SK-N-SH treated with all-trans-retinoic acid at 6 μM for 48 hours (cell line): Measurements from ENCODE around the gene SLC25A3.
A peak's percentile ranks its signal among the peaks of the same experiment; 100 is the strongest.

Source experiments
- ATAC-seq: fragments of 200-7000 bp; cut with Tn5 transposase; 3 replicates; pipeline ENCODE4 v1.9.1; 2020; ENCODE audit warnings: mild to moderate bottlenecking, moderate library complexity
- ARNTL ChIP-seq: fragments of 450-650 bp; formaldehyde crosslinking; IDR thresholded peaks from 2 replicates; pipeline ENCODE4 v1.5.0; 2020; ENCODE audit warnings: low read depth, mild to moderate bottlenecking, moderate library complexity, borderline replicate concordance
- GLIS3 ChIP-seq: fragments of 250-450 bp; sonication (Bioruptor Pico); IDR thresholded peaks from 2 replicates; pipeline ENCODE4 v1.5.0; 2020; ENCODE audit warnings: mild to moderate bottlenecking, moderate library complexity
- ISL1 ChIP-seq: fragments of 250-450 bp; sonication (Bioruptor Pico); IDR thresholded peaks from 2 replicates; pipeline ENCODE4 v2.1.2; 2022; ENCODE audit warnings: mild to moderate bottlenecking, moderate library complexity
- PPARA ChIP-seq: fragments of 250-450 bp; sonication (Bioruptor Pico); IDR thresholded peaks from 2 replicates; pipeline ENCODE4 v1.5.0; 2020; ENCODE audit warnings: mild to moderate bottlenecking, borderline replicate concordance
- SNAI2 ChIP-seq: fragments of 250-450 bp; sonication (Bioruptor Pico); IDR thresholded peaks from 2 replicates; pipeline ENCODE4 v1.5.0; 2020; ENCODE audit warnings: mild to moderate bottlenecking, moderate library complexity
- TCF4 ChIP-seq: fragments of 250-450 bp; sonication (Bioruptor Pico); IDR thresholded peaks from 2 replicates; pipeline ENCODE4 v1.8.0; 2021; ENCODE audit warnings: mild to moderate bottlenecking, moderate library complexity, borderline replicate concordance
- TOX ChIP-seq: fragments of 250-450 bp; sonication (Bioruptor Pico); IDR thresholded peaks from 2 replicates; pipeline ENCODE4 v1.8.0; 2021; ENCODE audit warnings: mild to moderate bottlenecking, moderate library complexity, borderline replicate concordance
- ZC3H10 ChIP-seq: fragments of 250-450 bp; sonication (Bioruptor Pico); IDR thresholded peaks from 2 replicates; pipeline ENCODE4 v1.5.1; 2021; ENCODE audit warnings: mild to moderate bottlenecking, moderate library complexity
- ZFP3 ChIP-seq: fragments of 250-450 bp; sonication (Bioruptor Pico); IDR thresholded peaks from 2 replicates; pipeline ENCODE4 v1.5.0; 2020; ENCODE audit warnings: mild to moderate bottlenecking, moderate library complexity
- ZFP30 ChIP-seq: fragments of 450-650 bp; formaldehyde crosslinking; IDR thresholded peaks from 2 replicates; pipeline ENCODE4 v1.5.0; 2022; ENCODE audit warnings: mild to moderate bottlenecking, moderate library complexity
- ZNF565 ChIP-seq: fragments of 450-650 bp; formaldehyde crosslinking; conservative IDR thresholded peaks from 2 replicates; pipeline ENCODE4 v1.5.0; 2020; ENCODE audit warnings: low read depth, mild to moderate bottlenecking, moderate library complexity
- ZNF8 ChIP-seq: fragments of 450-650 bp; formaldehyde crosslinking; IDR thresholded peaks from 2 replicates; pipeline ENCODE4 v1.5.0; 2020; ENCODE audit warnings: mild to moderate bottlenecking, moderate library complexity
- TF ChIP-seq, protein P1 (sequence below): fragments of 250-450 bp; sonication (Bioruptor Pico); IDR thresholded peaks from 2 replicates; pipeline ENCODE4 v1.8.0; 2020; ENCODE audit warnings: mild to moderate bottlenecking, moderate library complexity, borderline replicate concordance
- TF ChIP-seq, protein P2 (sequence below): fragments of 250-450 bp; sonication (Bioruptor Pico); IDR thresholded peaks from 2 replicates; pipeline ENCODE4 v1.5.0; 2020; ENCODE audit warnings: mild to moderate bottlenecking, moderate library complexity
- TF ChIP-seq, protein P3 (sequence below): fragments of 250-450 bp; sonication (Bioruptor Pico); IDR thresholded peaks from 2 replicates; pipeline ENCODE4 v1.5.1; 2021; ENCODE audit warnings: mild to moderate bottlenecking, moderate library complexity
- TF ChIP-seq, protein P4 (sequence below): fragments of 250-450 bp; sonication (Bioruptor Pico); IDR thresholded peaks from 2 replicates; pipeline ENCODE4 v1.5.1; 2020; ENCODE audit warnings: low read depth, mild to moderate bottlenecking, moderate library complexity
- TF ChIP-seq, protein P5 (sequence below): fragments of 250-450 bp; sonication (Bioruptor Pico); IDR thresholded peaks from 2 replicates; pipeline ENCODE4 v1.8.0; 2021; ENCODE audit warnings: low read depth, mild to moderate bottlenecking, moderate library complexity, borderline replicate concordance

The SLC25A3 gene

DNA sequence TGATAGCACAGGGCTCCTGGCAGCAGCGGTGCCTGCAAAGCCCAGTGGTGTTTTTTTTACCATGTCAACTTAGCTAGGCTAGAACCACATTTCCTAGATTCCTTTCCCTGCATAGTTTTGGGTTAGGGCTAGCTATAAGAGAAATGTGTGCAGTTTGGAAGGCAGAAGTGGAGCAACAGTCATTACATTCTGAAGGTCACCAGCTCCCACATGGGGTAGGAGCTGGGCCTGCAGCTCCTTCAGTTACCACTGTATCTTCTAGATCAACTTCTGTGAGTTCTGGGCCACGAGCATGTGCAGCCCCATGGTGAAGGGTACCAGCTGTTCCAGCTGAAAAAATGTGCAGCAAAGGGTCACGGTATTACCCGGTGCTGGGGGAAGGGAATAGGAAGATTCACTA, 2.3 kb upstream of the SLC25A3 start:
- ATAC-seq: no peak
- TF ChIP-seq ZNF8 (CRISPR knock-in tag) (no peak), ZFP3 (CRISPR knock-in tag) (no peak), ISL1 (CRISPR knock-in tag) (no peak), ZNF565 (CRISPR knock-in tag) (no peak), GLIS3 (CRISPR knock-in tag) (no peak), ZFP30 (CRISPR knock-in tag) (no peak)
- TF ChIP-seq, protein P1, sequence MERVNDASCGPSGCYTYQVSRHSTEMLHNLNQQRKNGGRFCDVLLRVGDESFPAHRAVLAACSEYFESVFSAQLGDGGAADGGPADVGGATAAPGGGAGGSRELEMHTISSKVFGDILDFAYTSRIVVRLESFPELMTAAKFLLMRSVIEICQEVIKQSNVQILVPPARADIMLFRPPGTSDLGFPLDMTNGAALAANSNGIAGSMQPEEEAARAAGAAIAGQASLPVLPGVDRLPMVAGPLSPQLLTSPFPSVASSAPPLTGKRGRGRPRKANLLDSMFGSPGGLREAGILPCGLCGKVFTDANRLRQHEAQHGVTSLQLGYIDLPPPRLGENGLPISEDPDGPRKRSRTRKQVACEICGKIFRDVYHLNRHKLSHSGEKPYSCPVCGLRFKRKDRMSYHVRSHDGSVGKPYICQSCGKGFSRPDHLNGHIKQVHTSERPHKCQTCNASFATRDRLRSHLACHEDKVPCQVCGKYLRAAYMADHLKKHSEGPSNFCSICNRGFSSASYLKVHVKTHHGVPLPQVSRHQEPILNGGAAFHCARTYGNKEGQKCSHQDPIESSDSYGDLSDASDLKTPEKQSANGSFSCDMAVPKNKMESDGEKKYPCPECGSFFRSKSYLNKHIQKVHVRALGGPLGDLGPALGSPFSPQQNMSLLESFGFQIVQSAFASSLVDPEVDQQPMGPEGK (CRISPR knock-in tag): no peak
- TF ChIP-seq, protein P2, sequence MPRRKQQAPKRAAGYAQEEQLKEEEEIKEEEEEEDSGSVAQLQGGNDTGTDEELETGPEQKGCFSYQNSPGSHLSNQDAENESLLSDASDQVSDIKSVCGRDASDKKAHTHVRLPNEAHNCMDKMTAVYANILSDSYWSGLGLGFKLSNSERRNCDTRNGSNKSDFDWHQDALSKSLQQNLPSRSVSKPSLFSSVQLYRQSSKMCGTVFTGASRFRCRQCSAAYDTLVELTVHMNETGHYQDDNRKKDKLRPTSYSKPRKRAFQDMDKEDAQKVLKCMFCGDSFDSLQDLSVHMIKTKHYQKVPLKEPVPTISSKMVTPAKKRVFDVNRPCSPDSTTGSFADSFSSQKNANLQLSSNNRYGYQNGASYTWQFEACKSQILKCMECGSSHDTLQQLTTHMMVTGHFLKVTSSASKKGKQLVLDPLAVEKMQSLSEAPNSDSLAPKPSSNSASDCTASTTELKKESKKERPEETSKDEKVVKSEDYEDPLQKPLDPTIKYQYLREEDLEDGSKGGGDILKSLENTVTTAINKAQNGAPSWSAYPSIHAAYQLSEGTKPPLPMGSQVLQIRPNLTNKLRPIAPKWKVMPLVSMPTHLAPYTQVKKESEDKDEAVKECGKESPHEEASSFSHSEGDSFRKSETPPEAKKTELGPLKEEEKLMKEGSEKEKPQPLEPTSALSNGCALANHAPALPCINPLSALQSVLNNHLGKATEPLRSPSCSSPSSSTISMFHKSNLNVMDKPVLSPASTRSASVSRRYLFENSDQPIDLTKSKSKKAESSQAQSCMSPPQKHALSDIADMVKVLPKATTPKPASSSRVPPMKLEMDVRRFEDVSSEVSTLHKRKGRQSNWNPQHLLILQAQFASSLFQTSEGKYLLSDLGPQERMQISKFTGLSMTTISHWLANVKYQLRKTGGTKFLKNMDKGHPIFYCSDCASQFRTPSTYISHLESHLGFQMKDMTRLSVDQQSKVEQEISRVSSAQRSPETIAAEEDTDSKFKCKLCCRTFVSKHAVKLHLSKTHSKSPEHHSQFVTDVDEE (CRISPR knock-in tag): no peak

DNA sequence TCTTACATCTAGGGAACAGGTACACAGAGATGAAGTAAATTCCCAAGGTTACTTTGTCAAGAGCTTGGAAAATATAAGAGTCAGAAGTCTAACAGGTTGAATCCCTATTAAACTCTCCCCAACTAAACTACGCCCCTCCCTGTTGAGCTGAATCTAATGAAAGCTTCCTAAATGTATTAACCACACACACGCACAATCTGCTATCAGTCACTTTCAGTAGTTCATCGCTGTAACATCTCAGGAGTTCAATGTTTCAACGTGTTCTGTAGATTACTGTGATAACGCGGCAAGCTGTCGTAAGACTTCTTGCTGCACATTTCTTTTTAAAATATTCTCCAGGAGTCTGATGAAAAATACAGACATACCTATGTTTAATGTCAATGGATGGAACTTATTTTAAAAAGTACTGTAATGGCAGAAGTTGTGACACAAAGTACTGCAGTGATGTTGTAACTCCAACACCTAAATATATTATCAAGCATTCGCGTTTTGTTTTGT, 612 bp upstream of the SLC25A3 start:
- TF ChIP-seq GLIS3 (CRISPR knock-in tag) (no peak), TOX (CRISPR knock-in tag) (no peak), ZFP3 (CRISPR knock-in tag) (no peak), ZC3H10 (CRISPR knock-in tag) (no peak), ISL1 (CRISPR knock-in tag) (no peak), TCF4 (CRISPR knock-in tag) (no peak)
- peak; percentile 8 for ATAC-seq

DNA sequence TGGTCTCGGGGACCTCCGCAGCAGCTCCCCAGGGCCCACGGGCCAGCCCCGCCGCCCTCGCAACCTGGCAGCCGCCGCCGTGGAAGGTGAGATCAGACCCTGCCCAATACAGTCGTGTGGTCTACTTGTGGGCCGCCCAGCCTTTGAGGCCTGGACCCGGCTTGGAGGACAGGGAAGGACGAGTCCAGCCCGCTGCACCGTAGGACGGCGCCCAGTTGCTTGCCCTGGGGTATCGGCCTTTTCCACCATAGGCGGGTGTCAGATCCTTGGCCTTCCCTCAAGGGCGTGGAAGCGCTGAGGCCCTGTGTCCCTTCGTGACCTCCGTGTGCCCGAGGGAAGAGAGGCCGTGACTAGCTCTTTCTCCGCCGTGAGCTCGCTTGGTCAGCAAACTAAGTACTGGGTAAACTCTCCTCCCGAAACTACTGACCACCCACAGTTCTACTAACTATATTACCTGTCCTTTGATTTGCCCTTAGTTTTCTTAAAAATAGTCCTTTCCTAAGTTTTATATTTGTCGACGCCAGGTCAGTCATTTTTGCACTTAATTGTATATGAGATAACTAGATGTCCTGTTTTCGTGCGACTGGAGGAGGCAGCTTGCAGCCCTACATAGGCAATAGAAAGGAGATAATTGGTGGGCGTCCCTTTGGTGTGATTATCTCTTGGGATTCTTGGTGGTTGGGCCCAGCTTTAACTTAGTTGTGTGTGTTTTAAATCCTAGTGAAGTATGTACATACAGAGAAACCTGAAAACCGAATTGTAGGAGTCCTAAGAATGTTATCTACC, 757 bp downstream of the SLC25A3 start:
- peak; percentile 21 for ATAC-seq
- TF ChIP-seq GLIS3 (CRISPR knock-in tag) (no peak), ARNTL (no peak), PPARA (CRISPR knock-in tag) (no peak), ZFP3 (CRISPR knock-in tag) (no peak), ZNF8 (CRISPR knock-in tag) (no peak), ZFP30 (CRISPR knock-in tag) (no peak), ZNF565 (CRISPR knock-in tag) (no peak), SNAI2 (no peak)
- TF ChIP-seq, protein P3, sequence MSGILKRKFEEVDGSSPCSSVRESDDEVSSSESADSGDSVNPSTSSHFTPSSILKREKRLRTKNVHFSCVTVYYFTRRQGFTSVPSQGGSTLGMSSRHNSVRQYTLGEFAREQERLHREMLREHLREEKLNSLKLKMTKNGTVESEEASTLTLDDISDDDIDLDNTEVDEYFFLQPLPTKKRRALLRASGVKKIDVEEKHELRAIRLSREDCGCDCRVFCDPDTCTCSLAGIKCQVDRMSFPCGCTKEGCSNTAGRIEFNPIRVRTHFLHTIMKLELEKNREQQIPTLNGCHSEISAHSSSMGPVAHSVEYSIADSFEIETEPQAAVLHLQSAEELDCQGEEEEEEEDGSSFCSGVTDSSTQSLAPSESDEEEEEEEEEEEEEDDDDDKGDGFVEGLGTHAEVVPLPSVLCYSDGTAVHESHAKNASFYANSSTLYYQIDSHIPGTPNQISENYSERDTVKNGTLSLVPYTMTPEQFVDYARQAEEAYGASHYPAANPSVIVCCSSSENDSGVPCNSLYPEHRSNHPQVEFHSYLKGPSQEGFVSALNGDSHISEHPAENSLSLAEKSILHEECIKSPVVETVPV (CRISPR knock-in tag): no peak
- TF ChIP-seq, protein P4, sequence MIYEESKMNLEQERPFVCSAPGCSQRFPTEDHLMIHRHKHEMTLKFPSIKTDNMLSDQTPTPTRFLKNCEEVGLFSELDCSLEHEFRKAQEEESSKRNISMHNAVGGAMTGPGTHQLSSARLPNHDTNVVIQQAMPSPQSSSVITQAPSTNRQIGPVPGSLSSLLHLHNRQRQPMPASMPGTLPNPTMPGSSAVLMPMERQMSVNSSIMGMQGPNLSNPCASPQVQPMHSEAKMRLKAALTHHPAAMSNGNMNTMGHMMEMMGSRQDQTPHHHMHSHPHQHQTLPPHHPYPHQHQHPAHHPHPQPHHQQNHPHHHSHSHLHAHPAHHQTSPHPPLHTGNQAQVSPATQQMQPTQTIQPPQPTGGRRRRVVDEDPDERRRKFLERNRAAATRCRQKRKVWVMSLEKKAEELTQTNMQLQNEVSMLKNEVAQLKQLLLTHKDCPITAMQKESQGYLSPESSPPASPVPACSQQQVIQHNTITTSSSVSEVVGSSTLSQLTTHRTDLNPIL (CRISPR knock-in tag): no peak
- TF ChIP-seq, protein P1 (CRISPR knock-in tag): no peak
- TF ChIP-seq, protein P5, sequence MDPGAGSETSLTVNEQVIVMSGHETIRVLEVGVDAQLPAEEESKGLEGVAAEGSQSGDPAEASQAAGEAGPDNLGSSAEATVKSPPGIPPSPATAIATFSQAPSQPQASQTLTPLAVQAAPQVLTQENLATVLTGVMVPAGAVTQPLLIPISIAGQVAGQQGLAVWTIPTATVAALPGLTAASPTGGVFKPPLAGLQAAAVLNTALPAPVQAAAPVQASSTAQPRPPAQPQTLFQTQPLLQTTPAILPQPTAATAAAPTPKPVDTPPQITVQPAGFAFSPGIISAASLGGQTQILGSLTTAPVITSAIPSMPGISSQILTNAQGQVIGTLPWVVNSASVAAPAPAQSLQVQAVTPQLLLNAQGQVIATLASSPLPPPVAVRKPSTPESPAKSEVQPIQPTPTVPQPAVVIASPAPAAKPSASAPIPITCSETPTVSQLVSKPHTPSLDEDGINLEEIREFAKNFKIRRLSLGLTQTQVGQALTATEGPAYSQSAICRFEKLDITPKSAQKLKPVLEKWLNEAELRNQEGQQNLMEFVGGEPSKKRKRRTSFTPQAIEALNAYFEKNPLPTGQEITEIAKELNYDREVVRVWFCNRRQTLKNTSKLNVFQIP: no peak
